Mesothelial cell of epicardium (in vitro differentiated cells): ENCODE measurements around the gene CCDC86. TPM values are rescaled to one million over a fixed set of nuclear protein-coding genes. Genes with fewer than 3 reads are reported as not detected.
"Not testable (repeated sequence)": the region's sequence is repeated elsewhere in the genome, so short reads cannot be mapped to it uniquely, and the experiment has no call there.

Source experiments
- DNase-seq, 2 experiments: peaks; one replicate each; pipeline ENCODE4 v3.0.0; 2021; ENCODE audit warnings: low spot score in 2 of 2; ENCODE audit not compliant: unreplicated experiment in 2 of 2
- H3K27ac Mint-ChIP-seq: 2 replicates; pipeline ENCODE4 v1.8.0; 2021; ENCODE audit warnings: mixed read lengths
- H3K27me3 Mint-ChIP-seq: 2 replicates; pipeline ENCODE4 v1.8.0; 2021; ENCODE audit warnings: low read depth, mixed read lengths
- H3K36me3 Mint-ChIP-seq: 2 replicates; pipeline ENCODE4 v1.8.0; 2021; ENCODE audit warnings: mixed read lengths
- H3K4me1 Mint-ChIP-seq: 2 replicates; pipeline ENCODE4 v1.8.0; 2021; ENCODE audit warnings: mixed read lengths
- H3K4me3 Mint-ChIP-seq: 2 replicates; pipeline ENCODE4 v1.8.0; 2021; ENCODE audit warnings: mild to moderate bottlenecking, moderate library complexity, mixed read lengths
- H3K9me3 Mint-ChIP-seq: 2 replicates; pipeline ENCODE4 v1.8.0; 2021; ENCODE audit warnings: mixed read lengths
- CTCF ChIP-seq: fragments of 200-600 bp; sonication (generic); IDR thresholded peaks from one replicate; pipeline ENCODE4 v1.5.0; 2021; ENCODE audit warnings: antibody characterized with exemption; ENCODE audit not compliant: unreplicated experiment
- total RNA-seq: library from RNA; stranded (reverse); gene quantifications from 3 replicates; pipeline ENCODE4 v1.2.1, GENCODE V29; 2021

Gene CCDC86
- total RNA-seq, 1 donor from 2014 or later: 22.5 TPM

GRCh38 chr11:60813324-60813723, 28.6 kb upstream of the CCDC86 start:
- H3K27me3 Mint-ChIP-seq: peaks cover 24% of the 10 kb centered on the region

GRCh38 chr11:60814112-60814511, 27.8 kb upstream of the CCDC86 start:
- Mint-ChIP-seq H3K27me3 (peaks cover 24% of the 10 kb centered on the region), H3K4me3 (no peak overlapping the region), H3K27ac (no peak overlapping the region)

More at GRCh38 chr11:60813324-60813723, 28.6 kb upstream of the CCDC86 start:
- peaks cover 12% of the 10 kb centered on the region for H3K9me3 Mint-ChIP-seq
- no peak for TF ChIP-seq CTCF
- H3K4me1 Mint-ChIP-seq: no peaks in the 10 kb centered on the region
- H3K4me3 Mint-ChIP-seq: no peak overlapping the region
- no peaks in the 10 kb centered on the region for H3K36me3 Mint-ChIP-seq
- H3K27ac Mint-ChIP-seq: no peak overlapping the region
- no peak for DNase-seq

GRCh38 chr11:60816590-60817157, 25.2 kb upstream of the CCDC86 start:
- no peak overlapping the region for H3K27ac Mint-ChIP-seq
- TF ChIP-seq CTCF: no peak
- H3K27me3 Mint-ChIP-seq: peaks cover 13% of the 10 kb centered on the region
- H3K4me1 Mint-ChIP-seq: no peaks in the 10 kb centered on the region
- H3K4me3 Mint-ChIP-seq: no peak overlapping the region
- H3K9me3 Mint-ChIP-seq: peaks cover 12% of the 10 kb centered on the region
- no peak for DNase-seq
- no peaks in the 10 kb centered on the region for H3K36me3 Mint-ChIP-seq

More at GRCh38 chr11:60814112-60814511, 27.8 kb upstream of the CCDC86 start:
- DNase-seq: no peak
- TF ChIP-seq CTCF: no peak
- Mint-ChIP-seq H3K9me3 (peaks cover 12% of the 10 kb centered on the region), H3K4me1 (no peaks in the 10 kb centered on the region), H3K36me3 (no peaks in the 10 kb centered on the region)

- no peak overlapping the region for H3K27ac Mint-ChIP-seq
- peaks cover 12% of the 10 kb centered on the region for H3K9me3 Mint-ChIP-seq
These were observed 23.9 kb upstream of the CCDC86 start for GRCh38 chr11:60818057-60818456.

GRCh38 chr11:60821827-60822599, 19.9 kb upstream of the CCDC86 start:
- no peak for DNase-seq
- no peaks in the 10 kb centered on the region for H3K4me1 Mint-ChIP-seq
- H3K36me3 Mint-ChIP-seq: no peaks in the 10 kb centered on the region
- peaks cover 2% of the 10 kb centered on the region for H3K9me3 Mint-ChIP-seq
- H3K27ac Mint-ChIP-seq: no peak overlapping the region
- TF ChIP-seq CTCF: no peak
- H3K27me3 Mint-ChIP-seq: no peaks in the 10 kb centered on the region
- H3K4me3 Mint-ChIP-seq: no peak overlapping the region

More at GRCh38 chr11:60818057-60818456, 23.9 kb upstream of the CCDC86 start:
- DNase-seq: no peak
- Mint-ChIP-seq H3K27me3 (peaks cover 3% of the 10 kb centered on the region), H3K36me3 (no peaks in the 10 kb centered on the region), H3K4me3 (no peak overlapping the region), H3K4me1 (no peaks in the 10 kb centered on the region)
- no peak for TF ChIP-seq CTCF

GRCh38 chr11:60823745-60824306, 18.1 kb upstream of the CCDC86 start:
- not testable (repeated sequence) for DNase-seq, H3K27ac Mint-ChIP-seq, H3K36me3 Mint-ChIP-seq, H3K9me3 Mint-ChIP-seq, H3K27me3 Mint-ChIP-seq, H3K4me3 Mint-ChIP-seq, H3K4me1 Mint-ChIP-seq
